SK-N-SH (cell line): ENCODE data around the gene PTPRA. TPM values are rescaled to one million over a fixed set of nuclear protein-coding genes. Genes with fewer than 3 reads are reported as not detected.

Experiments
- CTCF ChIA-PET: fragments of 300-600, 350-600 bp; formaldehyde crosslinking; extraction: SDS; loops from one replicate; lab custom pipeline; 2021; lab: Yijun Ruan, JAX
- POLR2A ChIA-PET: fragments of 350-600 bp; sonication (Branson Sonifier 250); formaldehyde crosslinking; extraction: SDS; loops from one replicate; lab custom pipeline; 2020; ENCODE audit warnings: antibody characterized with exemption, inconsistent platforms; lab: Yijun Ruan, JAX
- DNase-seq: peaks from one replicate; pipeline ENCODE4 v3.0.0; 2012
- H2AFZ ChIP-seq: fragments of 200-600 bp; sonication (generic); 2 replicates; pipeline ENCODE4 v1.8.1; 2016; ENCODE audit warnings: antibody characterized with exemption, mild to moderate bottlenecking, low read depth
- H3F3A ChIP-seq: fragments of 200-600 bp; sonication (generic); replicated peaks from 2 replicates; pipeline ENCODE3; 2016; ENCODE audit warnings: antibody characterized with exemption, mild to moderate bottlenecking; ENCODE audit not compliant: insufficient read depth
- H3K27ac ChIP-seq, 2 experiments: fragments of 200-500 bp in 1 of 2; fragments of 200-600 bp in 1 of 2; sonication (Bioruptor generic) in 1 of 2; sonication (generic), shearing (Covaris generic) in 1 of 2; 2 replicates each; pipeline versions ENCODE4 v1.5.1 to v1.6.1; 2014 to 2016; ENCODE audit warnings: low read depth in 2 of 2, inconsistent platforms in 1 of 2, low read length in 1 of 2, mild to moderate bottlenecking in 1 of 2, mixed read lengths in 1 of 2
- H3K27me3 ChIP-seq: fragments of 200-600 bp; sonication (generic), shearing (Covaris generic); 2 replicates; pipeline ENCODE4 v1.6.1; 2016; ENCODE audit warnings: mixed run types; ENCODE audit not compliant: insufficient read depth
- H3K36me3 ChIP-seq, 2 experiments: fragments of 200-500 bp in 1 of 2; fragments of 200-600 bp in 1 of 2; sonication (Bioruptor generic) in 1 of 2; sonication (generic) in 1 of 2; replicated peaks in 1 of 2; 2 replicates each; pipeline versions ENCODE3 to v1.5.1; 2014 to 2016; ENCODE audit warnings: low read length in 1 of 2, mild to moderate bottlenecking in 1 of 2; ENCODE audit not compliant: insufficient read depth in 2 of 2, control insufficient read depth in 1 of 2
- H3K4me1 ChIP-seq, 2 experiments: fragments of 200-500 bp in 1 of 2; fragments of 200-600 bp in 1 of 2; sonication (Bioruptor generic) in 1 of 2; sonication (generic), shearing (Covaris generic) in 1 of 2; 2 replicates each; pipeline versions ENCODE4 v1.5.1 to v1.6.1; 2014 to 2016; ENCODE audit warnings: low read depth in 1 of 2, low read length in 1 of 2, mixed run types in 1 of 2; ENCODE audit not compliant: insufficient read depth in 2 of 2, control insufficient read depth in 1 of 2
- H3K4me2 ChIP-seq: fragments of 200-600 bp; sonication (generic), shearing (Covaris generic); 2 replicates; pipeline ENCODE4 v1.6.1; 2017; ENCODE audit warnings: mixed run types
- H3K4me3 ChIP-seq, 2 experiments: fragments of 200-500 bp in 1 of 2; fragments of 200-600 bp in 1 of 2; sonication (Bioruptor generic) in 1 of 2; sonication (generic), shearing (Covaris generic) in 1 of 2; 2 replicates each; pipeline versions ENCODE4 v1.5.1 to v1.8.1; 2014 to 2016; ENCODE audit warnings: low read depth in 2 of 2, inconsistent platforms in 1 of 2, low read length in 1 of 2, mild to moderate bottlenecking in 1 of 2, mixed read lengths in 1 of 2, moderate library complexity in 1 of 2
- H3K79me2 ChIP-seq: fragments of 200-600 bp; sonication (generic); 2 replicates; pipeline ENCODE4 v1.8.1; 2017; ENCODE audit warnings: mild to moderate bottlenecking; ENCODE audit not compliant: insufficient read depth
- H3K9ac ChIP-seq: fragments of 200-600 bp; sonication (generic); 2 replicates; pipeline ENCODE4 v1.6.1; 2017; ENCODE audit warnings: mixed run types
- H3K9me2 ChIP-seq: fragments of 200-600 bp; sonication (generic); 2 replicates; pipeline ENCODE4 v1.6.1; 2017; ENCODE audit warnings: mixed run types
- H3K9me3 ChIP-seq: fragments of 200-600 bp; sonication (generic); 2 replicates; pipeline ENCODE4 v1.6.1; 2017; ENCODE audit warnings: mixed run types, mild to moderate bottlenecking, moderate library complexity
- H4K20me1 ChIP-seq: fragments of 200-600 bp; sonication (generic); 2 replicates; pipeline ENCODE4 v1.6.1; 2017; ENCODE audit warnings: mild to moderate bottlenecking, mixed run types; ENCODE audit not compliant: insufficient read depth
- CHD2 ChIP-seq: fragments of 150-350 bp; IDR thresholded peaks from 2 replicates; pipeline ENCODE4 v1.6.1; 2018; ENCODE audit warnings: low read length; ENCODE audit not compliant: partially characterized antibody
- ELF1 ChIP-seq: IDR thresholded peaks from 2 replicates; pipeline ENCODE4 v1.4.0; 2012
- EP300 ChIP-seq, 2 experiments: IDR thresholded peaks; 2 replicates each; pipeline versions ENCODE4 v1.4.0 to v1.6.1; 2012; ENCODE audit warnings: borderline replicate concordance in 1 of 2, low read depth in 1 of 2, low read length in 1 of 2
- FOXJ3 ChIP-seq: sonication (generic); formaldehyde crosslinking; IDR thresholded peaks from 2 replicates; pipeline ENCODE4 v1.5.1; 2020; ENCODE audit warnings: mild to moderate bottlenecking, missing genetic modification reagents
- FOXM1 ChIP-seq: IDR thresholded peaks from 2 replicates; pipeline ENCODE4 v1.4.0; 2012; ENCODE audit warnings: low read depth, mild to moderate bottlenecking
- GABPA ChIP-seq: IDR thresholded peaks from 2 replicates; pipeline ENCODE4 v1.4.0; 2012; ENCODE audit warnings: low read depth, mild to moderate bottlenecking
- GATA2 ChIP-seq: sonication (generic); formaldehyde crosslinking; IDR thresholded peaks from 2 replicates; pipeline ENCODE4 v1.5.0; 2020; ENCODE audit warnings: mild to moderate bottlenecking, missing genetic modification reagents
- IRF3 ChIP-seq: fragments of 150-350 bp; IDR thresholded peaks from 2 replicates; pipeline ENCODE4 v1.6.1; 2016; ENCODE audit warnings: mild to moderate bottlenecking, low read depth, low read length
- JUND ChIP-seq: IDR thresholded peaks from 2 replicates; pipeline ENCODE4 v1.4.0; 2012
- NFIC ChIP-seq: IDR thresholded peaks from 2 replicates; pipeline ENCODE4 v1.4.0; 2012; ENCODE audit warnings: borderline replicate concordance
- REST ChIP-seq: IDR thresholded peaks from 2 replicates; pipeline ENCODE4 v1.6.1; 2012; ENCODE audit warnings: mild to moderate bottlenecking, low read depth, low read length, moderate library complexity
- SIN3A ChIP-seq: IDR thresholded peaks from 2 replicates; pipeline ENCODE4 v1.6.1; 2012; ENCODE audit warnings: low read depth, mild to moderate bottlenecking, low read length, moderate library complexity, borderline replicate concordance
- TCF12 ChIP-seq: IDR thresholded peaks from 2 replicates; pipeline ENCODE4 v1.4.0; 2012
- WGBS: methylation state at CpG from one replicate; pipeline ENCODE4 v1.1.6; 2017; ENCODE audit warnings: low lambda C conversion rate; 5-methylcytosine and 5-hydroxymethylcytosine counted together
- polyA plus RNA-seq, 3 experiments: library from polyadenylated mRNA; depleted of rRNA; stranded (reverse); fragments of >200 nt; gene quantifications; 2 replicates each; pipeline ENCODE4 v1.2.3, GENCODE V29; 2012
- TF ChIP-seq, protein P1 (sequence below): fragments of 150-350 bp; IDR thresholded peaks from 2 replicates; pipeline ENCODE4 v1.6.1; 2017; ENCODE audit warnings: antibody characterized with exemption, low read length, low read depth, borderline replicate concordance

PTPRA gene
- polyA plus RNA-seq, 1 of the 3 experiments (the other 2 are of a cell fraction) = 47.6 TPM

GRCh38 chr20:2836035-2836434 is 37.2 kb upstream of the PTPRA start:
- WGBS = 80% methylated on average over 5 of the region's 5 CpGs
- Histone ChIP-seq H3K79me2 (peaks cover 8% of the 10 kb centered on the region; the same call in 1 of the 2 replicates), H3K36me3 (peaks cover 0 to 20% of the 10 kb centered on the region in 2 experiments), H3K9ac (no peak overlapping the region), H4K20me1 (no peaks in the 10 kb centered on the region), H3K9me3 (no peaks in the 10 kb centered on the region), H3K4me1 (peaks cover 6 to 15% of the 10 kb centered on the region in 2 experiments; a peak in 2 of 4 replicates), H3K27me3 (no peaks in the 10 kb centered on the region), H3K4me2 (no peak overlapping the region), H3F3A (peaks cover 15% of the 10 kb centered on the region), H3K27ac (no peak overlapping the region), H3K4me3 (no peak overlapping the region), H2AFZ (no peak overlapping the region), H3K9me2 (no peaks in the 10 kb centered on the region)
- no peak for DNase-seq
- POLR2A ChIA-PET = no interaction called here
- no peak for TF ChIP-seq GABPA
- no peak for TF ChIP-seq FOXJ3 (CRISPR knock-in tag)
- TF ChIP-seq, protein P1, sequence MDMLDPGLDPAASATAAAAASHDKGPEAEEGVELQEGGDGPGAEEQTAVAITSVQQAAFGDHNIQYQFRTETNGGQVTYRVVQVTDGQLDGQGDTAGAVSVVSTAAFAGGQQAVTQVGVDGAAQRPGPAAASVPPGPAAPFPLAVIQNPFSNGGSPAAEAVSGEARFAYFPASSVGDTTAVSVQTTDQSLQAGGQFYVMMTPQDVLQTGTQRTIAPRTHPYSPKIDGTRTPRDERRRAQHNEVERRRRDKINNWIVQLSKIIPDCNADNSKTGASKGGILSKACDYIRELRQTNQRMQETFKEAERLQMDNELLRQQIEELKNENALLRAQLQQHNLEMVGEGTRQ = no peak
- no peak for TF ChIP-seq ELF1
- TF ChIP-seq EP300 (IDR thresholded peaks at IDR 0.05; ENCODE audit: borderline replicate concordance in 1 of 2, low read depth in 1 of 2, low read length in 1 of 2) = no peak
- CTCF ChIA-PET = no interaction called here

GRCh38 chr20:2837221-2837960 is 35.9 kb upstream of the PTPRA start:
- Histone ChIP-seq H3K9me3 (no peaks in the 10 kb centered on the region), H3K9ac (no peak overlapping the region), H3K4me1 (peaks cover 9 to 18% of the 10 kb centered on the region in 2 experiments; a peak in 3 of 4 replicates), H3K79me2 (peaks cover 21% of the 10 kb centered on the region; the same call in 1 of the 2 replicates), H3K27ac (no peak overlapping the region), H3K4me2 (no peak overlapping the region), H3K27me3 (no peaks in the 10 kb centered on the region), H3K4me3 (no peak overlapping the region), H3F3A (peaks cover 8% of the 10 kb centered on the region), H4K20me1 (no peaks in the 10 kb centered on the region), H3K36me3 (peaks cover 0 to 20% of the 10 kb centered on the region in 2 experiments), H2AFZ (no peak overlapping the region), H3K9me2 (no peaks in the 10 kb centered on the region)
- POLR2A ChIA-PET = no interaction called here
- WGBS = 65% methylated on average over 6 of the region's 6 CpGs
- DNase-seq = no peak
- CTCF ChIA-PET = interaction anchor here (1.5 to 3.8 kb wide), 2 partner anchors 15 to 16 kb away, joined by 3 to 12 read pairs; no protein-coding TSS in a partner anchor
- TF ChIP-seq REST (no peak), JUND (no peak), GABPA (no peak), NFIC (no peak), SIN3A (no peak), IRF3 (no peak), GATA2 (no peak), CHD2 (no peak), TCF12 (no peak), FOXJ3 (CRISPR knock-in tag) (no peak), FOXM1 (no peak)
